GM23338 (cell line): Measurements from ENCODE around the gene DYRK3. TPM values are rescaled to one million over a fixed set of nuclear protein-coding genes. Genes with fewer than 3 reads are reported as not detected.

ENCODE experiments used
- ATAC-seq: fragments of 200-7000 bp; cut with Tn5 transposase; 3 replicates; pipeline ENCODE4 v1.9.1; 2020
- DNase-seq: peaks from one replicate; pipeline ENCODE4 v3.0.0-alpha.2; 2015; ENCODE audit warnings: low spot score
- H2AFZ ChIP-seq: fragments of 200-600 bp; sonication (generic); 2 replicates; pipeline ENCODE4 v1.8.0; 2016; ENCODE audit warnings: antibody characterized with exemption, mild to moderate bottlenecking, moderate library complexity
- H3F3A ChIP-seq: fragments of 200-600 bp; sonication (generic); replicated peaks from 2 replicates; pipeline ENCODE4 v1.8.0; 2017; ENCODE audit warnings: antibody characterized with exemption, mixed run types, low read depth
- H3K27ac ChIP-seq: fragments of 200-600 bp; sonication (generic); 2 replicates; pipeline ENCODE4 v1.6.1; 2016; ENCODE audit warnings: low read depth
- H3K27me3 ChIP-seq: fragments of 200-600 bp; sonication (generic); 2 replicates; pipeline ENCODE4 v1.8.0; 2016; ENCODE audit warnings: mild to moderate bottlenecking, mixed run types, moderate library complexity; ENCODE audit not compliant: insufficient read depth
- H3K36me3 ChIP-seq: fragments of 200-600 bp; sonication (generic); 2 replicates; pipeline ENCODE4 v1.8.0; 2016; ENCODE audit warnings: mild to moderate bottlenecking; ENCODE audit not compliant: insufficient read depth
- H3K4me1 ChIP-seq: fragments of 200-600 bp; sonication (generic); 2 replicates; pipeline ENCODE4 v1.8.0; 2016; ENCODE audit warnings: mild to moderate bottlenecking, moderate library complexity; ENCODE audit not compliant: insufficient read depth
- H3K4me2 ChIP-seq: fragments of 200-600 bp; sonication (generic); 2 replicates; pipeline ENCODE4 v1.7.1; 2017; ENCODE audit warnings: mixed run types
- H3K4me3 ChIP-seq: fragments of 200-600 bp; sonication (generic); 2 replicates; pipeline ENCODE4 v1.6.1; 2016; ENCODE audit warnings: mixed run types
- H3K79me2 ChIP-seq: fragments of 200-600 bp; sonication (generic); replicated peaks from 2 replicates; pipeline ENCODE4 v1.8.0; 2017; ENCODE audit warnings: mild to moderate bottlenecking; ENCODE audit not compliant: insufficient read depth
- H3K9me2 ChIP-seq: fragments of 200-600 bp; sonication (generic); 2 replicates; pipeline ENCODE4 v1.8.0; 2017; ENCODE audit not compliant: insufficient read depth
- H4K20me1 ChIP-seq: fragments of 200-600 bp; sonication (generic); replicated peaks from 2 replicates; pipeline ENCODE4 v1.8.0; 2017; ENCODE audit warnings: mild to moderate bottlenecking; ENCODE audit not compliant: insufficient read depth
- H3K27ac Mint-ChIP-seq: 2 replicates; pipeline ENCODE4 v1.8.0; 2020; ENCODE audit warnings: inconsistent platforms, mild to moderate bottlenecking, moderate library complexity, mixed read lengths
- H3K27me3 Mint-ChIP-seq: 3 replicates; pipeline ENCODE4 v1.8.0; 2022; ENCODE audit warnings: low read depth, mild to moderate bottlenecking, moderate library complexity, mixed read lengths, inconsistent platforms; ENCODE audit not compliant: insufficient read depth, poor library complexity
- H3K36me3 Mint-ChIP-seq: 3 replicates; pipeline ENCODE4 v1.8.0; 2021; ENCODE audit warnings: low read depth, mild to moderate bottlenecking, inconsistent platforms, moderate library complexity, mixed read lengths
- H3K4me1 Mint-ChIP-seq: 3 replicates; pipeline ENCODE4 v1.8.0; 2020; ENCODE audit warnings: mild to moderate bottlenecking, inconsistent platforms, mixed read lengths
- H3K4me3 Mint-ChIP-seq: 3 replicates; pipeline ENCODE4 v1.8.0; 2021; ENCODE audit warnings: moderate library complexity, mild to moderate bottlenecking, inconsistent platforms, mixed read lengths
- H3K9me3 Mint-ChIP-seq: 3 replicates; pipeline ENCODE4 v1.8.0; 2020; ENCODE audit warnings: moderate library complexity, mild to moderate bottlenecking, inconsistent platforms, mixed read lengths
- NANOG ChIP-seq: IDR thresholded peaks from 2 replicates; pipeline ENCODE4 v1.6.1; 2016; ENCODE audit warnings: antibody characterized with exemption, borderline replicate concordance
- ZNF462 ChIP-seq: fragments of 250-450 bp; sonication (Bioruptor Pico); IDR thresholded peaks from 2 replicates; pipeline ENCODE4 v1.5.0; 2020; ENCODE audit warnings: mild to moderate bottlenecking, moderate library complexity
- polyA plus RNA-seq: library from polyadenylated mRNA; unstranded; fragments of >200 nt; fragmentation: Nextera tagmentation; extraction: Ambion mirVana; gene quantifications from 2 replicates; pipeline ENCODE4 v1.2.1, GENCODE V29; 2016
- total RNA-seq: library from RNA; depleted of rRNA; stranded (reverse); fragments of >200 nt; shearing (Covaris generic); gene quantifications from 2 replicates; pipeline ENCODE4 v1.2.3, GENCODE V29; 2014
- TF ChIP-seq, protein P1 (sequence below), 2 experiments: fragments of 200-600 bp in 1 of 2; sonication (generic) in 1 of 2; conservative IDR thresholded peaks; 2 replicates each; pipeline versions ENCODE4 v1.5.1 to v1.6.1; 2016 to 2017; ENCODE audit warnings: antibody characterized with exemption in 2 of 2, low read depth in 2 of 2, mild to moderate bottlenecking in 2 of 2, moderate library complexity in 1 of 2
- TF ChIP-seq, protein P2 (sequence below): IDR thresholded peaks from 2 replicates; pipeline ENCODE4 v1.6.1; 2016; ENCODE audit warnings: antibody characterized with exemption

The DYRK3 gene
- total and polyA plus RNA-seq, 2 experiments from 2014 or later: 2.9 to 9.5 TPM

DNA sequence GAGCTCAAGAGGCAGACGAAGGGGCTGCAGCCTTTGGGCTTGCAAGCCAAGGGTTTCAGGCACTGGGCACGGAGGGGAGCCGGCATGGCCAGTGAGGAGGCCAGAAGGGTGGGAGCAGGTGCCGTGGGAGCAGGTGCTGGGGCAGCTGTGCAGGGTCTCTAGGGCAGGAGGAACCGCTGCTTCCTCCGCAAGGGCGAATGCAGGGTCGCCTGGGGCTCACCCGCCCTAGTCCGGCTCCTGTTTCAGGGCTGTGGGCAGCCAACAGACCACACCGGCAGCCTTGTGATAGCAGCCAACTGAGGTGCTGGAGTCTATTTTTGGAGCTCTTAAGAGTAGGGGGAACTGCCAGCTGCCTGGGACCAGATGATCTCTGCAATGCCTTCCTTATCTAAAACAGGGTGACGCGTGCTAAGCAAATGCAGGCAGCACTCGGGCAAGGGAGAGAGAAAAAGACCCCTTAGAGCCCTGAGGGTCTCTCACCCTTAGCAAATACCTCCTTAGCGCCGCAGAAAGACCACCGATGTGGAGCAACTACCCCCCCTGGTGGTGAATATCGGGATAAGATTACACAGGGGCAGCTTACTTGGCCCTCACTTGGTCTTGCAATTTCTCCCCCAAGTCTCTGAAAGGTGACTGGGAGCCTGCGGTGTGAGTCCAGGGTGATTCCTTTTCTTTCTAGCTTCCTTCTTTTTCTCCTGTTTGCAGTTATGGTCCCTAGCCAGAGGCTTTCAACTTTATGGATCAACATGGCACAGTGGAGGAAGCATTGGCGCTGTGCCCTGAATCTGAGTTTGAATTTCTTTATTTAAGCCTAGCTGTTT is 28.7 kb downstream of the DYRK3 start:
- ATAC-seq (peak; percentile 93), DNase-seq (peak; percentile 90)
- Histone ChIP-seq H3K4me1 (peaks cover 1% of the 10 kb centered on the region; the same call in 1 of the 2 replicates), H3K27me3 (peaks cover 25% of the 10 kb centered on the region), H3K9me2 (no peaks in the 10 kb centered on the region), H3K36me3 (no peaks in the 10 kb centered on the region), H3F3A (no peaks in the 10 kb centered on the region), H4K20me1 (no peaks in the 10 kb centered on the region), H3K27ac (no peak overlapping the region), H3K4me3 (peak overlapping the region; percentile 53), H2AFZ (peak overlapping the region; percentile 99), H3K4me2 (peak overlapping the region; percentile 88), H3K79me2 (no peaks in the 10 kb centered on the region)
- Mint-ChIP-seq H3K27me3 (peaks cover 20% of the 10 kb centered on the region), H3K4me1 (peaks cover 8% of the 10 kb centered on the region), H3K4me3 (peak overlapping the region; percentile 62), H3K9me3 (no peaks in the 10 kb centered on the region), H3K27ac (no peak overlapping the region), H3K36me3 (no peaks in the 10 kb centered on the region)
- TF ChIP-seq ZNF462 (CRISPR knock-in tag): no peak
- TF ChIP-seq, protein P1, sequence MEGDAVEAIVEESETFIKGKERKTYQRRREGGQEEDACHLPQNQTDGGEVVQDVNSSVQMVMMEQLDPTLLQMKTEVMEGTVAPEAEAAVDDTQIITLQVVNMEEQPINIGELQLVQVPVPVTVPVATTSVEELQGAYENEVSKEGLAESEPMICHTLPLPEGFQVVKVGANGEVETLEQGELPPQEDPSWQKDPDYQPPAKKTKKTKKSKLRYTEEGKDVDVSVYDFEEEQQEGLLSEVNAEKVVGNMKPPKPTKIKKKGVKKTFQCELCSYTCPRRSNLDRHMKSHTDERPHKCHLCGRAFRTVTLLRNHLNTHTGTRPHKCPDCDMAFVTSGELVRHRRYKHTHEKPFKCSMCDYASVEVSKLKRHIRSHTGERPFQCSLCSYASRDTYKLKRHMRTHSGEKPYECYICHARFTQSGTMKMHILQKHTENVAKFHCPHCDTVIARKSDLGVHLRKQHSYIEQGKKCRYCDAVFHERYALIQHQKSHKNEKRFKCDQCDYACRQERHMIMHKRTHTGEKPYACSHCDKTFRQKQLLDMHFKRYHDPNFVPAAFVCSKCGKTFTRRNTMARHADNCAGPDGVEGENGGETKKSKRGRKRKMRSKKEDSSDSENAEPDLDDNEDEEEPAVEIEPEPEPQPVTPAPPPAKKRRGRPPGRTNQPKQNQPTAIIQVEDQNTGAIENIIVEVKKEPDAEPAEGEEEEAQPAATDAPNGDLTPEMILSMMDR (conservative IDR thresholded peaks at IDR 0.05; ENCODE audit: low read depth in 2 of 2): peak; percentile 91 to 92
- no peak for TF ChIP-seq NANOG
- TF ChIP-seq, protein P2, sequence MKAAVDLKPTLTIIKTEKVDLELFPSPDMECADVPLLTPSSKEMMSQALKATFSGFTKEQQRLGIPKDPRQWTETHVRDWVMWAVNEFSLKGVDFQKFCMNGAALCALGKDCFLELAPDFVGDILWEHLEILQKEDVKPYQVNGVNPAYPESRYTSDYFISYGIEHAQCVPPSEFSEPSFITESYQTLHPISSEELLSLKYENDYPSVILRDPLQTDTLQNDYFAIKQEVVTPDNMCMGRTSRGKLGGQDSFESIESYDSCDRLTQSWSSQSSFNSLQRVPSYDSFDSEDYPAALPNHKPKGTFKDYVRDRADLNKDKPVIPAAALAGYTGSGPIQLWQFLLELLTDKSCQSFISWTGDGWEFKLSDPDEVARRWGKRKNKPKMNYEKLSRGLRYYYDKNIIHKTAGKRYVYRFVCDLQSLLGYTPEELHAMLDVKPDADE: 0 out of 2 replicates have a peak, but pooled peaks have one; percentile 14
